GM12872 (cell line): ENCODE data around the gene MTAP.

Source experiments
- CTCF ChIP-seq: IDR thresholded peaks from 3 replicates; pipeline ENCODE4 v1.5.1; 2011; ENCODE audit warnings: low read depth, mild to moderate bottlenecking, low read length, moderate library complexity; ENCODE audit not compliant: insufficient read depth

MTAP gene

GRCh38 chr9:21982861-21983560, 180.6 kb downstream of the MTAP start:
- no peak for TF ChIP-seq CTCF

- TF ChIP-seq CTCF, result no peak
Observed at GRCh38 chr9:21983561-21983935, 181.1 kb downstream of the MTAP start.

GRCh38 chr9:21984101-21984500, 181.7 kb downstream of the MTAP start:
- TF ChIP-seq CTCF, result no peak

- TF ChIP-seq CTCF, result no peak
Observed at GRCh38 chr9:21985964-21986667, 183.7 kb downstream of the MTAP start.
